HPDE6-E6E7 (cell line): ENCODE measurements around the gene SMS.
"Not testable (repeated sequence)": the region's sequence is repeated elsewhere in the genome, so short reads cannot be mapped to it uniquely, and the experiment has no call there.

Experiments
- DNase-seq: peaks from one replicate; pipeline ENCODE4 v3.0.0; 2011; ENCODE audit warnings: missing footprints; ENCODE audit errors: extremely low spot score

SMS gene

GRCh38 chrX:21950557-21950956 lies 10.0 kb downstream of the SMS start:
- DNase-seq = not testable (repeated sequence)

- DNase-seq = no peak
Observed at GRCh38 chrX:21952624-21953023, 12.1 kb downstream of the SMS start.

GRCh38 chrX:21953195-21953830 lies 12.8 kb downstream of the SMS start:
- not testable (repeated sequence) for DNase-seq

- no peak for DNase-seq
Observed at GRCh38 chrX:21955403-21956189, 15.1 kb downstream of the SMS start.

GRCh38 chrX:21956783-21957182 lies 16.3 kb downstream of the SMS start:
- DNase-seq = no peak

GRCh38 chrX:21958187-21958586 lies 17.7 kb downstream of the SMS start:
- DNase-seq = no peak

- no peak for DNase-seq
Observed at GRCh38 chrX:21958916-21959315, 18.4 kb downstream of the SMS start.

GRCh38 chrX:21959362-21960051 lies 19.0 kb downstream of the SMS start:
- no peak for DNase-seq

- no peak for DNase-seq
Observed at GRCh38 chrX:21960569-21961541, 20.3 kb downstream of the SMS start.

- DNase-seq = no peak
Observed at GRCh38 chrX:21962361-21962760, 21.9 kb downstream of the SMS start.

GRCh38 chrX:21963269-21963668 lies 22.8 kb downstream of the SMS start:
- no peak for DNase-seq

- no peak for DNase-seq
Observed at GRCh38 chrX:21963731-21964405, 23.4 kb downstream of the SMS start.

- no peak for DNase-seq
Observed at GRCh38 chrX:21966866-21967265, 26.4 kb downstream of the SMS start.

GRCh38 chrX:21968333-21968732 lies 27.8 kb downstream of the SMS start:
- no peak for DNase-seq

- no peak for DNase-seq
Observed at GRCh38 chrX:21970326-21970725, 29.8 kb downstream of the SMS start.

- no peak for DNase-seq
Observed at GRCh38 chrX:21972046-21972445, 31.5 kb downstream of the SMS start.

GRCh38 chrX:21972721-21973120 lies 32.2 kb downstream of the SMS start:
- no peak for DNase-seq

- no peak for DNase-seq
Observed at GRCh38 chrX:21973321-21974010, 33.0 kb downstream of the SMS start.

- peak; percentile 11 for DNase-seq
Observed at GRCh38 chrX:21974011-21974385, 33.5 kb downstream of the SMS start.

GRCh38 chrX:21975242-21975641 lies 34.7 kb downstream of the SMS start:
- DNase-seq = no peak
